Measurements from ENCODE around the gene NCR3LG1.

The NCR3LG1 gene

GRCh38 chr11:17371614-17372013, 20.0 kb downstream of the NCR3LG1 start:
- no peak for DNase-seq (ENCODE audit: low spot score)

DNA sequence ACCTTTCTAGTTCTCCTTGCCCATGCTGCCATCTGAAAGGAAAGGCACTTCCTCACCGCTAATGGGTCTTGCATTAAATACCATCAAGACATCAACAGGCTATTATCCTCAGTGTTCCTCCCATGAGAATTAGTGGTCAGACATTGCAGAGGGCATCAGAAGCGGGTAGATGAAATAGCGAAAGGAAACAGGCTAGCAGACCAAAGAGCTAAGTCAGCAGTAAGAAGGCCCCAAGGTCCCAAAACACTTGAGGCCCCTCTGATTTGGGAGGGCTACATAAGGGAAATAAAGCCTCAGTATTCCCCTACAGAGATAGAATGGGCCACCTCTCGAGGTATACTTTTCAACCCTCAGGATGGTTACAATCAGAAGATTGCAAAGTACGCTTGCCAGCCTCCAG, 23.9 kb downstream of the NCR3LG1 start:
- DNase-seq (ENCODE audit: low spot score), result no peak

DNA sequence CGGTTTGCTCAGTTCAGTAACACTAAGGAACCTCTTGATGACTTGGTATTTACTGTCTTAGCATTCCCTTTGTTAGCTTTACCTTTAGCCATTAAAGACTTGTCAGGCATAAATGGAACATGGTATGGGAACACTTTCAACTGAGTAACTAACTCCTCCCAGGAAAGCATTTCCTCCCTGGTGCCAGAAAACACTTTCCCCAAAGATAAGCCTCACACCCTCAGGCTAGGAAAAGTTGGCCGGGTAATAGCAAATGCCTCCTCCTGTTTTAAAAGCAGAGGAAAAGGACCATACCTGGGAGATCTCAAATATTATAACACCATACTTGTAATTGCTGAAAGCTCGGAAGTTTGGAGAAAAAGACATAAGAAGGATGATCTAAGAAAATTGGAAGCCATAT, 24.9 kb downstream of the NCR3LG1 start:
- no peak for DNase-seq (ENCODE audit: low spot score)

GRCh38 chr11:17378655-17379054, 27.1 kb downstream of the NCR3LG1 start:
- no peak for DNase-seq (ENCODE audit: low spot score)

GRCh38 chr11:17379383-17380180, 28.0 kb downstream of the NCR3LG1 start:
- DNase-seq (ENCODE audit: low spot score), result no peak

GRCh38 chr11:17381156-17381555, 29.6 kb downstream of the NCR3LG1 start:
- DNase-seq (ENCODE audit: low spot score), result no peak

DNA sequence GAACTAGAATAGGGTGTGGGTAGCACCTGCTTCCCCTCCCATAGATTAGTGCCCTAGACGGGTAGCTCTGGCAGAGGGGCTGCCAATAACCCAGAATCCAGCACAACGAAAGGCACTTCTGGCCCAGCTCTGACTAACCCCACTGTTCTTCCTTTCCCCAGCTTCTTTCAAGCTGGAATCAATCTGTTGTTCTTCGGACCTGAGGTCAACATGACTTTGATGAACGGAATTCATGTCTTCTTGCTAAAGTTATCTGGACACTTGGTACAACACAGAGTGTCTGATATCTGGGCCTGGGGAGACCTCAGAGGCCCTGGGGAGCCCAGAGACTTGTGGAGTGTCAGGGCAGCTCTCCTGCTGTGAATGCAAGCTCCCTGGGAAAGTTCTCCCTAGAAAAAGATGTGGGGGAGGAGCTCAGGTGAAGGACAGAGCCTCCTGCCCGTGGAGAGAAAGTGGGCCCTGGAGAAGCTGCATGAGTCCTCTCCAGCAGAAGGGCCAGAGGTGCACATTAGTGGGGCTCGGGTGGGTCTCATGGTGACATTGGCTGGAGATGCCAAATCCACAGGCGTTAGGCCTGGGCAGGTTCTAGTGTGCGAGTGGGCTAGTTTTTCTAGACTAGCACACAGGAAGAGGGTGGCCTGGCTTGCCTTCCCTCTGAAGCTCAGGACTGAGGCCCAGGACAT, 30.6 kb downstream of the NCR3LG1 start:
- no peak for DNase-seq (ENCODE audit: low spot score)

- DNase-seq (ENCODE audit: low spot score), result no peak
These were observed 31.9 kb downstream of the NCR3LG1 start for GRCh38 chr11:17383461-17383860.

DNA sequence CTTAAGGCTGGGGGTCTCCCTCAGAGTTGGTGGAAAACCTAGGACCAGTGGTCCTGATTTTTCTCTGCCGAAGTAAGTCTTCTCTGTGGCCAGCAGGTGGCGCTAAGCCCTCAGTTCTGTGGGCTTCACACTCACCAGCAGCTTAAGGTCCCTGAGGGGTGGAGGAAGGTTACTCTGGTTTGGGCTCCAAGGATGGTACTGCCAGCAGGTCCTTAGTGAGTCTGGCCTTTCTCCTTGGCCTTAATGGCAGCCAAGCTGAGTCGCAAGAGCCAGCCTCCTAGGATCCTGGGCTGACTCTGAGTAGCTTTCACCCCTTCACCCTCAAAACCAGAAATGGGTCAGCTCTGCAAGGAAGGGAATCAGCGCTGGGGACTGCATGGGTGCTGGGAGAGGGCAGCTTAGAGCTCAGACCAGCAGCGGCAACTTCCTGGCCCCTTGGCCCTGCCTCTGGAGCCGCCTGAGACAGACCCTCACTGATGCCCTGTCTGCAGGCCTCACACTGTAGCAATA, 32.5 kb downstream of the NCR3LG1 start:
- DNase-seq (ENCODE audit: low spot score), result peak; percentile 88

DNA sequence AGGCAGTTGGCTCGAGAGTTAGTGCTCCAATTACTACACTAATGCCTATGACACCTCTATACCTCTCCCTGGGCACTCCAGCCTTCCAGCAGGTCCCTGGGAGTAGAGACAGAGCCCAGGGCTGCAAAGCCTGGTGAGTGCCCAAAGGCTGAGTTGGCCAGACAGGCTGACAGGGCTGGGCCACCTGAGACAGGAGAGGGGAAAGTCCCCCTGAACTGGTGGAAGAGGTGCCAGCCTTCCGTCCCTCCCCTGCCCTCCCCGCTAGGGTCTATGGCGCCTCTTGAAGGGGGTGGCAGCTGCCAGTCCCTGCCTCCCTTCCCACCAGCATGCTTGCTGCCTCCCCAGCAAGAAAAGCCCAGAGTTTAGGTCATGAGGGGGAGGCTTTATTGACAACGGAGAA, 33.9 kb downstream of the NCR3LG1 start:
- no peak for DNase-seq (ENCODE audit: low spot score)

DNA sequence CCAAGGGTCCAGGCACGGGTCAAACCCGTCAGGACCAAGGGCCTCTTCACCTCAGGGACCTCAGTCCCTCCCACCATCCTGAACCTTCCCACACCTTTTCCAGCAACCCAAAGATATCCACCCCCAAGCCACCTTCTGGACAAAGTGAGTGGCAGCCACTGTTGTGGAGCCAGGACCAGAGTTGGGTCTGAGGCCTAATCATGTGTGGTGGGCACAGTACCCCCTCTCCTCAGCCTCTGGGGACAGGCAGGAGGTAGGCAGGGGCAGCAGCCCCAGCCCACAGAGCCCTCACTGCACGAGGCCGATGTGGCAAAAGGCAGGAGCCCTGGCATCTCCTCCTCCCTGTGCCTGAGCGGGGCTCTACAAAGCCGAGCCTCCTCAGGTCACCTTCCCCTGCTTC, 34.3 kb downstream of the NCR3LG1 start:
- no peak for DNase-seq (ENCODE audit: low spot score)

DNA sequence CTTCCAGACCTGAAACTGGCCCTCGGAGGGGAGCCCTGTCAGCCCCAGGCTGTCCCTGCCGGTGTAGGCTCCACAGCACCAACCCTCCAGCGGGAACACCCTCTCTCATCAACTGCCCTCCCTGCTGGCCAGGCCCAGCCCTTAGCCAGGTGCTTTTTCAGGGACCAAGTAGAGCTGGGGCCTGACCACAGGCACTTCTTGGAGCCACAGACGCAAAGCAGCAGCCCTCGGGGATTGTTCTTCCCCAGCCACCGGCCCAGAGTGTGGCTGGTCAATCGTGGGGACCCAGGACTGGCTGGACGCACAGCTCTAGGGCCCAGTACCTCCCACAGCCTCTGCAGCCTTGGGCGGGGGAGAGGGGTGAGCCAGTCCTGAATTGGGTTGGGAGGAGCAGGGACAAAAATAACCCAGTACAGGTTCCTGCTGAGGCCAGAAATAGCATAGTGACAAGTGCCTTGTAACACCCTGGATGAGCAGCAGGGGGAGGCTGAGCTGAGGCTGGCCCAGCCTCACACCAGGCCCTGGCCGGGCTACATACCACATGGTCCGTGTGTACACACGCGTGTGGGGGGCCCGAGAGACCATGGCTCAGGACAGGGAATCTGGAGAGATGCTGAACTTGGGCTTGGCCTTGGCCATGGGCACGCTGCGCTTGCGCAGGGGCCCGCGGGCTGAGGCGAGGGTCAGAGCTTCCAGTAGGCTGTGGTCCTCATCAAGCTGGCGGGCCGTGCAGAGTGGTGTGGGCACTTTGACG, 34.9 kb downstream of the NCR3LG1 start:
- peak; percentile 75 for DNase-seq (ENCODE audit: low spot score)

DNA sequence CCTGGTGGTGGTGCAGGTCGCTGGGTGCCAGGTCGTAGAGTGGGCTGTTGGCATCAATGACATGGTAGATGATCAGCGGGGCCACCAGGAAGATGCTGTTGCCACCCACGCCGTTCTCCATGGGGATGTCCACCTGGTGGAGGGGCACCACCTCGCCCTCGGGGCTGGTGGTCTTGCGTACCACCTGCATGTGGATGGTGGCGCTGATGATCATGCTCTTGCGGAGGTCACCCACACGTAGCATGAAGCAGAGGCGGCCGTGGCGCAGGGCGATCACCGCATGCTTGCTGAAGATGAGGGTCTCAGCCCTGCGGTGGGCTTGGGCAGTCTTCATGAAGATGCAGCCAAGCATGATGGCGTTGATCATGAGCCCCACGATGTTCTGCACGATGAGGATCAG, 35.7 kb downstream of the NCR3LG1 start:
- no peak for DNase-seq (ENCODE audit: low spot score)

DNA sequence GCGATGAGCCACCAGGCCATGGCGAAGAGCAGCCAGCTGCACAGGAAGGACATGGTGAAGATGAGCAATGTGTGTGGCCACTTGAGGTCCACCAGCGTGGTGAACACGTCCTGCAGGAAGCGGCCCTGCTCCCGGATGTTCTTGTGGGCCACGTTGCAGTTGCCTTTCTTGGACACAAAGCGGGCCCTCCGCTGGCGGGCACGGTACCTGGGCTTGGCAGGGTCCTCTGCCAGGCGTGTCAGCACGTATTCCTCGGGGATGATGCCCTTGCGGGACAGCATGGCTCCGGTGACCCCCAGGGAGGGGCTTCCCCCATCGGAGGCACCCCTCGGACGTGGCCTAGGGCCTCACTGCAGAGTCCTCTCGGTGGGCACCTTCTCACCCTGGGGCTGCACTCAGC, 36.2 kb downstream of the NCR3LG1 start:
- no peak for DNase-seq (ENCODE audit: low spot score)

GRCh38 chr11:17388609-17389210, 37.1 kb downstream of the NCR3LG1 start, which contains the start of gene KCNJ11:
Gene KCNJ11 (minus strand): TSS chr11:17388659. CDS start chr11:17388091, 568 bp downstream.
- DNase-seq (ENCODE audit: low spot score), result no peak

DNA sequence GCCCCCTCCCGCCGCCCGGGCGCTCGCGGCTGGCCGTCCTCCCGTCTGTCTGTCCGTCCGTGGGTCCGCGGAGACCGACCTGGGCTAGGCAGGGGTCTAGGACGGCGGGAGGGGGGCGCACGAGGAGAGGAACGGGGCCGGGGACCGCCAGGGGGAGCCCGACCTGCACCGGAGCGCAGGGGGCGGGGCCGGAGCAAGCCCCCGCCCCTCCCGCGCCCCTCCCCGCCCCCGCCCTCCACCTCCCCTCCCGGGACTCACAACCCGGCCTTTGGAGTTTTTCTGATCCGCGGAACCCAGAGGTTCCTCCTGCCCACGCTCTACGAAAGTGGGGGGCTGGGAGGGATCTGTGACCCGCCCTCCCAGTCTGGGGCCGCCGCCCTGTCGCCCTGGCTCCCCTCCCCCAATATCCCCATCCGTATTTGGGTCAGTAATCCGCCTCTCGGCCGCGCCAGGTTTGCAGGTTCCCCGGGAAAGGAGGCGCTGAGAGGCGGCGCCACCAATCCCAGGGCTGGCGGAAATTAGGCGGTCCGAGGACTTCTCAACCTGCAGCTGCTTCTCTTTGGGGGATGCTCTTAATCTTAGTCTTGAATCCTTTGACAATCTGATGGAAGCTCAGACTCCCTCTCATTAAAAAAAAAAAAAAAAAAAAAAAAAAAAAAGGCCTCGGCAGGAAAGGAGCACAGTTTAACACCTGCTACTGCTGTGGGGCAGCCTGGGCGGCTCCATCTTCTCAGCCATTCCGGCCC, 37.8 kb downstream of the NCR3LG1 start:
- DNase-seq (ENCODE audit: low spot score), result peak; percentile 93

GRCh38 chr11:17389957-17390649, 38.5 kb downstream of the NCR3LG1 start:
- DNase-seq (ENCODE audit: low spot score), result no peak

- DNase-seq (ENCODE audit: low spot score), result no peak
These were observed 40.1 kb downstream of the NCR3LG1 start for GRCh38 chr11:17391493-17392355.

GRCh38 chr11:17392872-17393271, 41.3 kb downstream of the NCR3LG1 start:
- DNase-seq (ENCODE audit: low spot score), result no peak

- DNase-seq (ENCODE audit: low spot score), result no peak
These were observed 41.9 kb downstream of the NCR3LG1 start for GRCh38 chr11:17393472-17393871.
